ENCODE results near the gene CRB3.
"Not testable (repeated sequence)": the region's sequence is repeated elsewhere in the genome, so short reads cannot be mapped to it uniquely, and the experiment has no call there.

The CRB3 gene

GRCh38 chr19:6425732-6426620, 38.1 kb upstream of the CRB3 start:
- DNase-seq (ENCODE audit: low read depth, low spot score) = no peak
- H3K4me3 ChIP-seq (ENCODE audit: low read depth, low read length) = peak overlapping the region; percentile 6
- no peak for TF ChIP-seq CTCF (IDR thresholded peaks at IDR 0.05; ENCODE audit: low read depth, low read length)
- in situ Hi-C loops (cut with HindIII; ENCODE audit: low sequenced_read_pairs) = no loop called here

DNA sequence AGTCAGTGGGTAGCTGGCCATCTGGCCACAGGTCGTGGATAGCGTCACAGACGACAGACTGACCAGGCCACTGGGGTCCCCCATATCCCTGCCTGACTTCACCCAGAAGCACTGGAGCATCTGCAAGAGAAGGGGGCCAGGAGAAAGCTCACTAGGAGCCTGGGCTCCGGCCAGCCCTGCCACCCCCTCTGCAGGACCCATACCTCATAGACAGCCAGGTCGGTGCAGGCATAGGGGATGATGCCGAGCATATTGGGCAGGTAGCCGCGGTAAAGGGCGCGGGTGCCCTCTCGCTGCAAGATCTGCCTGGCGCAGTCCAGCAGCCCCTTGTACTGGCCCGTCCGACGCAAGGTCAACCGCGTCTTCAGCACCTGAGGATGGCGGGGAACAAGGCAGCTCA, 36.9 kb upstream of the CRB3 start:
- no peak for DNase-seq (ENCODE audit: low read depth, low spot score)
- in situ Hi-C loops (cut with HindIII; ENCODE audit: low sequenced_read_pairs) = no loop called here
- H3K4me3 ChIP-seq (ENCODE audit: low read depth, low read length) = no peak overlapping the region
- no peak for TF ChIP-seq CTCF (IDR thresholded peaks at IDR 0.05; ENCODE audit: low read depth, low read length)

DNA sequence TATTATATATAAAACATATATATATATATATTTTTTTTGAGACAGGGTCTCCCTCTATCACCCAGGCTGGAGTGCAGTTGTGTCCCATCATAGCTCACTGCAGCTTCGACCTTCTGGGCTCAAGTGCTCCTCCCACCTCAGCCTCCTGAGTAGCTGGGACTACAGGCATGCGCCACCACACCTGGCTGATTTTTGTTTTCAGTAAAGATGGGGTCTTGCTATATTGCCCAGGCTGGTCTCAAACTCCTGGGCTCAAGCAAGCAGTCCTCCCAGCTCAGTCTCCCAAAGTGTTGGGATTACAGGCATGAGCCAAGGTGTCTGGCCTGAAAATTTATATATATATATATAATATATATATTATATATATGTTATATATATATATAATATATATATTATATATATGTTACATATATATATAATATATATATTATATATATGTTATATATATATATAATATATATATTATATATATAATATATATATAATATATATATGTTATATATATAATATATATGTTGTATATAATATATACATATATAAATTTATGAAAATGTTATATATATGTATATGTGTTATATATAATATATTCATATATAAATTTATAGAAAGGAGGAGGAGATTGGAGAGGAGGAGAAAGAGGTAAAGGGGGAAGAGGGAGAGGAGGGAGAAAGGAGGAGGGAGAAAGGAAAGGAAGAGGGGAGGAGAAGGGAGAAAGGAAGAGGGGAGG, 35.2 kb upstream of the CRB3 start:
- in situ Hi-C loops (cut with HindIII; ENCODE audit: low sequenced_read_pairs); H3K4me3 ChIP-seq (ENCODE audit: low read depth, low read length); DNase-seq (ENCODE audit: low read depth, low spot score): not testable (repeated sequence)

DNA sequence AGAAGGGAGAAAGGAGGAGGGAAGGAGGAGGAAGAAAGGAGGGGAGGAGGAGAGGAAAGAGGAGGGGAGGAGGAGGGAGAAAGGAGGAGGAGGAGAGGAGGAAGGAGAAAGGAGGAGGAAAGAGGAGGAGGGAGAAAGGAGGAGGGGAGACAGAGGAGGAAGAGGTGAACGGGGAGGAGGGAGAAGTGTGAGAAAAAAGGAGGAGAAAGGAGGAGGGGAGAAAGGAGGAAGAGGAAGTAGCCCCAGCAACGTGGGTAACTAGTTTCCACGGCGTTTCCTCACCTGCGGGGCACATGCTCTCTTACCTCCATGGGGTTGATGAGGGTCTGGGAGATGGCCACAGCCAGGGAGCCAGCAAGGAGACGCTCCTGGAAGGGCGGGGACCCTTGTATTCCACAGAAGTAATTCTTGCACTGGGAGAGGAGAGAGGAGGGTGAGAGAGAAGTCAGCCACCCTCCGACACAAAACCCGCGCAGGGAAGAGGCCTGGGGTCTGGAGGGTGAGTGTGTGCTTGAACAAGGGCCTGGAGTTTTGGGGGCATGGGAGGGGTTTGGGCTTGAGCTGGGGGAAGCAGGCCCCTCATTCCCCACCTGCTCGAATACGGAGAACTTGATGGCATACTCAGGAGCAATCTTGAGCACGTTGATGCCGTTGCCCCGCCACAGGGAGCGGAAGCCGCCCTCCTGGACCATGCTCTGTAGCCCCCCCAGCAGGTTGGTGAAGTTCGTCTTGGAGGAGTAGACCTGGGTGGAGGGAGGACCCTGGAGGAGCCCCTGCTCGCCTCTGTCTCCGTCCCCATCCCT, 34.5 kb upstream of the CRB3 start:
- in situ Hi-C loops (cut with HindIII; ENCODE audit: low sequenced_read_pairs) = no loop called here
- H3K4me3 ChIP-seq (ENCODE audit: low read depth, low read length) = no peak overlapping the region
- TF ChIP-seq CTCF (IDR thresholded peaks at IDR 0.05; ENCODE audit: low read depth, low read length) = no peak
- DNase-seq (ENCODE audit: low read depth, low spot score) = no peak

DNA sequence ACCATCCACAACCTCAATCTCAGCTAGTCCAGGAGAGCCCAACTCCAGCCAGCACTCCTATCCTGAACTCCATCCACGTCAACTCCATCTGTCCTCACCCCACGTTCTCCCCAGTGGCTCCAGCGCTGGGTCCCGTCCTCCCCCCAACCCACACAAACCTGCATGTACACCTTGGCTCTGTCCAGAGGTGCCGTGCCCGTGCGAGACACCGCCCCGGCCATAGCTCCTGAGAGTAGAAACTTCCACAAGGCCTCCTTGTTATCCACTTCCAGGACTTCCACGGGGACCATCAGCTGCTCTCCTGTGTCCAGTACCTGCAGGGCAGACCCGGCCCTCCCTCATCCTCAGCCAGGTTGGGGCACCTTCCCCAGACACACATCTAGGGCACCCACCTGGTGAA, 32.2 kb upstream of the CRB3 start:
- in situ Hi-C loops (cut with HindIII; ENCODE audit: low sequenced_read_pairs) = no loop called here
- DNase-seq (ENCODE audit: low read depth, low spot score) = no peak
- no peak for TF ChIP-seq CTCF (IDR thresholded peaks at IDR 0.05; ENCODE audit: low read depth, low read length)
- no peak overlapping the region for H3K4me3 ChIP-seq (ENCODE audit: low read depth, low read length)

- H3K4me3 ChIP-seq (ENCODE audit: low read depth, low read length) = no peak overlapping the region
- DNase-seq (ENCODE audit: low read depth, low spot score) = no peak
- in situ Hi-C loops (cut with HindIII; ENCODE audit: low sequenced_read_pairs) = no loop called here
- TF ChIP-seq CTCF (IDR thresholded peaks at IDR 0.05; ENCODE audit: low read depth, low read length) = no peak
Observed at GRCh38 chr19:6433165-6433564, 30.9 kb upstream of the CRB3 start.
